ENCODE data around the gene EFNA5. TPM values are rescaled to one million over a fixed set of nuclear protein-coding genes. Genes with fewer than 3 reads are reported as not detected.

The EFNA5 gene
- total RNA-seq, 4 donors from 2014 or later, result 16.6 to 35.3 (median 19.3) TPM

GRCh38 chr5:107451028-107451427 lies 219.7 kb downstream of the EFNA5 start:
- intact Hi-C loops (cut with DNase I; ENCODE audit: low total_unique reads), result no loop called here
- DNase-seq (ENCODE audit: low spot score in 2 of 2), result no peak
- no peak for TF ChIP-seq POLR2A (IDR thresholded peaks at IDR 0.05)
- no peak overlapping the region for H3K4me3 ChIP-seq (ENCODE audit: low read depth, poor library complexity, severe bottlenecking)
- WGBS, 2 donors, result 78 to 82% methylated on average over 3 of the region's 3 CpGs

- intact Hi-C loops (cut with DNase I; ENCODE audit: low total_unique reads), result no loop called here
- no peak for TF ChIP-seq POLR2A (IDR thresholded peaks at IDR 0.05)
- no peak for TF ChIP-seq CTCF (IDR thresholded peaks at IDR 0.05)
Observed at GRCh38 chr5:107450531-107450930, 220.2 kb downstream of the EFNA5 start.

GRCh38 chr5:107449369-107449768 lies 221.4 kb downstream of the EFNA5 start:
- intact Hi-C loops (cut with DNase I; ENCODE audit: low total_unique reads), result no loop called here
- no peak for TF ChIP-seq CTCF (IDR thresholded peaks at IDR 0.05)
- DNase-seq (ENCODE audit: low spot score in 2 of 2), result no peak
- WGBS, 2 donors, result 89 to 92% methylated on average over 3 of the region's 3 CpGs
- H3K4me3 ChIP-seq (ENCODE audit: low read depth, poor library complexity, severe bottlenecking), result no peak overlapping the region

More at GRCh38 chr5:107450531-107450930, 220.2 kb downstream of the EFNA5 start:
- H3K4me3 ChIP-seq (ENCODE audit: low read depth, poor library complexity, severe bottlenecking), result no peak overlapping the region
- DNase-seq (ENCODE audit: low spot score in 2 of 2), result no peak
- 58 to 90% methylated on average over 3 of the region's 3 CpGs for WGBS, 2 donors

- no peak for TF ChIP-seq CTCF (IDR thresholded peaks at IDR 0.05)
- TF ChIP-seq POLR2A (IDR thresholded peaks at IDR 0.05), result no peak
- DNase-seq (ENCODE audit: low spot score in 2 of 2), result no peak
- H3K4me3 ChIP-seq (ENCODE audit: low read depth, poor library complexity, severe bottlenecking), result no peak overlapping the region
- intact Hi-C loops (cut with DNase I; ENCODE audit: low total_unique reads), result no loop called here
- 73 to 93% methylated on average over 6 of the region's 6 CpGs for WGBS, 2 donors
Observed at GRCh38 chr5:107447587-107447986, 223.2 kb downstream of the EFNA5 start.

GRCh38 chr5:107446972-107447371 lies 223.8 kb downstream of the EFNA5 start:
- intact Hi-C loops (cut with DNase I; ENCODE audit: low total_unique reads), result no loop called here
- no peak for DNase-seq (ENCODE audit: low spot score in 2 of 2)
- no peak for TF ChIP-seq POLR2A (IDR thresholded peaks at IDR 0.05)
- no peak for TF ChIP-seq CTCF (IDR thresholded peaks at IDR 0.05)
- H3K4me3 ChIP-seq (ENCODE audit: low read depth, poor library complexity, severe bottlenecking), result no peak overlapping the region
- 90 to 93% methylated on average over 3 of the region's 3 CpGs for WGBS, 2 donors

- no peak for DNase-seq (ENCODE audit: low spot score in 2 of 2)
- intact Hi-C loops (cut with DNase I; ENCODE audit: low total_unique reads), result no loop called here
- TF ChIP-seq CTCF (IDR thresholded peaks at IDR 0.05) (no peak), POLR2A (IDR thresholded peaks at IDR 0.05) (no peak)
- H3K4me3 ChIP-seq (ENCODE audit: low read depth, poor library complexity, severe bottlenecking), result no peak overlapping the region
- WGBS, 2 donors, result 94 to 97% methylated on average over 3 of the region's 3 CpGs
Observed at GRCh38 chr5:107444300-107444699, 226.4 kb downstream of the EFNA5 start.

All from lower leg skin (tissue), 4 donors.